ENCODE measurements around the gene NOLC1. TPM values are rescaled to one million over a fixed set of nuclear protein-coding genes. Genes with fewer than 3 reads are reported as not detected.

Gene NOLC1
- total and polyA plus RNA-seq, 2 of the 13 experiments (the other 11 are each of a cell fraction or from before 2014, with no cell fraction given): 50.6 to 81.0 TPM

DNA sequence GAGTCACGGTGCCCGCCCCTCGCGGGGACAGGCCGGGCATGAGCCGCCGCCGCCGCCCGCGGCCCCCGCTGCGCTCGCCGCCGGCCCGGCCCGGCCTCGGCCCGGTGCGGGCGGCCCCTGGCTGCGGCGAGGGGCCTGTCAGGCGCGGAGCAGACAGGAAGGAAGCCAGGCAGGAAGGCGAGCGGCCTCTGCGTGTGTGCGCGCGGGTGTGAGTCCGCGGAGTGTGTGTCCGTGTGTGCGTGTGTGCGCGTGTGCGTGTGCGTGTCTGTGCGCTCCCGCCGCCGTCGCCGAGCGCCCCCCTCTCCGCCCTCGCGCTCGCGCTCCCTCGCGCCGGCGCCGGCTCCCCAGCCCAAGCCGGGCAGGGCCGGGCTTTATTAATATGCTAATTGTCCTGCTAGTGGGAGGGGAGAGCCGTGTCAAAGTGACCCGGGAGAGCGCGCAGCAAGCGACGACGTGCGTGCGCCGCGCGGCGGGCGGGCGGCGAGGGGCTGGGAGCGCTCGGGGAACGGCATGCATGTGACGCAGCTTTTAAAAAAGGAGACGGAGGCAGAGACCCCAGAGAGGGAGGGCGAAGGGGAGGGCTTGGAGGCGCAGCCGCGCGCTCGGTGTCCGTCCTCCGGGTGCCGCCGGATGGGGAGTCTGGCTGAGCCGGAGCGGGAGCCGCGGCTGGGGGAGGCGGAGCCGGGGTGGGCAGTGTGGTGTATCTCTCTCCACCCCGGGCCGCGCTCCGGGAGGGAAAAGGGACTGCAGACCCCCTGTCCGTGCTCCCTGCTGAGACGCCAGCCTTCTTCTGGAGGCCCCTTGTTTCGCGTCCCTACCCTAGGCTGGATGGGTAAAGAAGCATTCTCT is 31.8 kb upstream of the NOLC1 start, which contains the start of gene LDB1 (continued):
- TF ChIP-seq SP4 (CRISPR knock-in tag; IDR thresholded peaks at IDR 0.05) (no peak; the same call in 1 of the 2 replicates), HNRNPUL1 (IDR thresholded peaks at IDR 0.05; ENCODE audit: low read depth, low read length) (no peak), ZNF816 (CRISPR knock-in tag; IDR thresholded peaks at IDR 0.05; ENCODE audit: borderline replicate concordance) (no peak), SMARCE1 (IDR thresholded peaks at IDR 0.05; ENCODE audit: borderline replicate concordance) (no peak), HCFC1 (IDR thresholded peaks at IDR 0.05; ENCODE audit: low read depth, low read length) (no peak), ZFP82 (CRISPR knock-in tag; IDR thresholded peaks at IDR 0.05; ENCODE audit: borderline replicate concordance) (no peak), SIX4 (CRISPR knock-in tag; IDR thresholded peaks at IDR 0.05) (no peak), ZNF761 (CRISPR knock-in tag; conservative IDR thresholded peaks at IDR 0.05) (no peak), ZNF891 (CRISPR knock-in tag; IDR thresholded peaks at IDR 0.05) (no peak; the same call in 1 of the 2 replicates), ZFYVE20 (CRISPR knock-in tag; IDR thresholded peaks at IDR 0.05; ENCODE audit: borderline replicate concordance, low read depth) (no peak), ZNF790 (CRISPR knock-in tag; IDR thresholded peaks at IDR 0.05; ENCODE audit: borderline replicate concordance) (0 out of 2 replicates have a peak, but pooled peaks have one; percentile 24), ATRX (CRISPR knock-in tag; IDR thresholded peaks at IDR 0.05; ENCODE audit: borderline replicate concordance) (no peak), ZNF446 (CRISPR knock-in tag; IDR thresholded peaks at IDR 0.05) (no peak), ARHGAP35 (CRISPR knock-in tag; IDR thresholded peaks at IDR 0.05; ENCODE audit: borderline replicate concordance) (no peak), MAZ (IDR thresholded peaks at IDR 0.05; ENCODE audit: borderline replicate concordance, low read depth, low read length) (no peak; the same call in 1 of the 2 replicates), MAZ (CRISPR knock-in tag; IDR thresholded peaks at IDR 0.05; ENCODE audit: low read depth) (peak; percentile 62; the same call in 1 of the 2 replicates), NFE2L1 (CRISPR knock-in tag; IDR thresholded peaks at IDR 0.05; ENCODE audit: borderline replicate concordance) (no peak), ZFP37 (CRISPR knock-in tag; IDR thresholded peaks at IDR 0.05; ENCODE audit: borderline replicate concordance) (no peak), ZNF501 (CRISPR knock-in tag; IDR thresholded peaks at IDR 0.05) (no peak)
- TF ChIP-seq, protein P1, sequence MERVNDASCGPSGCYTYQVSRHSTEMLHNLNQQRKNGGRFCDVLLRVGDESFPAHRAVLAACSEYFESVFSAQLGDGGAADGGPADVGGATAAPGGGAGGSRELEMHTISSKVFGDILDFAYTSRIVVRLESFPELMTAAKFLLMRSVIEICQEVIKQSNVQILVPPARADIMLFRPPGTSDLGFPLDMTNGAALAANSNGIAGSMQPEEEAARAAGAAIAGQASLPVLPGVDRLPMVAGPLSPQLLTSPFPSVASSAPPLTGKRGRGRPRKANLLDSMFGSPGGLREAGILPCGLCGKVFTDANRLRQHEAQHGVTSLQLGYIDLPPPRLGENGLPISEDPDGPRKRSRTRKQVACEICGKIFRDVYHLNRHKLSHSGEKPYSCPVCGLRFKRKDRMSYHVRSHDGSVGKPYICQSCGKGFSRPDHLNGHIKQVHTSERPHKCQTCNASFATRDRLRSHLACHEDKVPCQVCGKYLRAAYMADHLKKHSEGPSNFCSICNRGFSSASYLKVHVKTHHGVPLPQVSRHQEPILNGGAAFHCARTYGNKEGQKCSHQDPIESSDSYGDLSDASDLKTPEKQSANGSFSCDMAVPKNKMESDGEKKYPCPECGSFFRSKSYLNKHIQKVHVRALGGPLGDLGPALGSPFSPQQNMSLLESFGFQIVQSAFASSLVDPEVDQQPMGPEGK (CRISPR knock-in tag; IDR thresholded peaks at IDR 0.05): peak; percentile 68
- TF ChIP-seq, protein P2, sequence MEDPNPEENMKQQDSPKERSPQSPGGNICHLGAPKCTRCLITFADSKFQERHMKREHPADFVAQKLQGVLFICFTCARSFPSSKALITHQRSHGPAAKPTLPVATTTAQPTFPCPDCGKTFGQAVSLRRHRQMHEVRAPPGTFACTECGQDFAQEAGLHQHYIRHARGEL (CRISPR knock-in tag; IDR thresholded peaks at IDR 0.05): no peak
- TF ChIP-seq, protein P3, sequence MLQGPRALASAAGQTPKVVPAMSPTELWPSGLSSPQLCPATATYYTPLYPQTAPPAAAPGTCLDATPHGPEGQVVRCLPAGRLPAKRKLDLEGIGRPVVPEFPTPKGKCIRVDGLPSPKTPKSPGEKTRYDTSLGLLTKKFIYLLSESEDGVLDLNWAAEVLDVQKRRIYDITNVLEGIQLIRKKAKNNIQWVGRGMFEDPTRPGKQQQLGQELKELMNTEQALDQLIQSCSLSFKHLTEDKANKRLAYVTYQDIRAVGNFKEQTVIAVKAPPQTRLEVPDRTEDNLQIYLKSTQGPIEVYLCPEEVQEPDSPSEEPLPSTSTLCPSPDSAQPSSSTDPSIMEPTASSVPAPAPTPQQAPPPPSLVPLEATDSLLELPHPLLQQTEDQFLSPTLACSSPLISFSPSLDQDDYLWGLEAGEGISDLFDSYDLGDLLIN (CRISPR knock-in tag; IDR thresholded peaks at IDR 0.05; ENCODE audit: borderline replicate concordance): no peak
- TF ChIP-seq, protein P4, sequence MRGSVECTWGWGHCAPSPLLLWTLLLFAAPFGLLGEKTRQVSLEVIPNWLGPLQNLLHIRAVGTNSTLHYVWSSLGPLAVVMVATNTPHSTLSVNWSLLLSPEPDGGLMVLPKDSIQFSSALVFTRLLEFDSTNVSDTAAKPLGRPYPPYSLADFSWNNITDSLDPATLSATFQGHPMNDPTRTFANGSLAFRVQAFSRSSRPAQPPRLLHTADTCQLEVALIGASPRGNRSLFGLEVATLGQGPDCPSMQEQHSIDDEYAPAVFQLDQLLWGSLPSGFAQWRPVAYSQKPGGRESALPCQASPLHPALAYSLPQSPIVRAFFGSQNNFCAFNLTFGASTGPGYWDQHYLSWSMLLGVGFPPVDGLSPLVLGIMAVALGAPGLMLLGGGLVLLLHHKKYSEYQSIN (CRISPR knock-in tag; IDR thresholded peaks at IDR 0.05; ENCODE audit: borderline replicate concordance): no peak
- TF ChIP-seq, protein P5, sequence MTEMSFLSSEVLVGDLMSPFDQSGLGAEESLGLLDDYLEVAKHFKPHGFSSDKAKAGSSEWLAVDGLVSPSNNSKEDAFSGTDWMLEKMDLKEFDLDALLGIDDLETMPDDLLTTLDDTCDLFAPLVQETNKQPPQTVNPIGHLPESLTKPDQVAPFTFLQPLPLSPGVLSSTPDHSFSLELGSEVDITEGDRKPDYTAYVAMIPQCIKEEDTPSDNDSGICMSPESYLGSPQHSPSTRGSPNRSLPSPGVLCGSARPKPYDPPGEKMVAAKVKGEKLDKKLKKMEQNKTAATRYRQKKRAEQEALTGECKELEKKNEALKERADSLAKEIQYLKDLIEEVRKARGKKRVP (CRISPR knock-in tag; IDR thresholded peaks at IDR 0.05): no peak

Measured in HepG2 (cell line).